HG02973 (cell line): Measurements from ENCODE around the gene RDX.
A peak's percentile ranks its signal among the peaks of the same experiment; 100 is the strongest.
"Not testable (repeated sequence)": the region's sequence is repeated elsewhere in the genome, so short reads cannot be mapped to it uniquely, and the experiment has no call there.

Source experiments
- ATAC-seq: cut with Tn5 transposase; IDR thresholded peaks from one replicate; pipeline ENCODE4 v1.9.1; 2021; ENCODE audit warnings: moderate library complexity; ENCODE audit not compliant: unreplicated experiment

RDX gene

DNA sequence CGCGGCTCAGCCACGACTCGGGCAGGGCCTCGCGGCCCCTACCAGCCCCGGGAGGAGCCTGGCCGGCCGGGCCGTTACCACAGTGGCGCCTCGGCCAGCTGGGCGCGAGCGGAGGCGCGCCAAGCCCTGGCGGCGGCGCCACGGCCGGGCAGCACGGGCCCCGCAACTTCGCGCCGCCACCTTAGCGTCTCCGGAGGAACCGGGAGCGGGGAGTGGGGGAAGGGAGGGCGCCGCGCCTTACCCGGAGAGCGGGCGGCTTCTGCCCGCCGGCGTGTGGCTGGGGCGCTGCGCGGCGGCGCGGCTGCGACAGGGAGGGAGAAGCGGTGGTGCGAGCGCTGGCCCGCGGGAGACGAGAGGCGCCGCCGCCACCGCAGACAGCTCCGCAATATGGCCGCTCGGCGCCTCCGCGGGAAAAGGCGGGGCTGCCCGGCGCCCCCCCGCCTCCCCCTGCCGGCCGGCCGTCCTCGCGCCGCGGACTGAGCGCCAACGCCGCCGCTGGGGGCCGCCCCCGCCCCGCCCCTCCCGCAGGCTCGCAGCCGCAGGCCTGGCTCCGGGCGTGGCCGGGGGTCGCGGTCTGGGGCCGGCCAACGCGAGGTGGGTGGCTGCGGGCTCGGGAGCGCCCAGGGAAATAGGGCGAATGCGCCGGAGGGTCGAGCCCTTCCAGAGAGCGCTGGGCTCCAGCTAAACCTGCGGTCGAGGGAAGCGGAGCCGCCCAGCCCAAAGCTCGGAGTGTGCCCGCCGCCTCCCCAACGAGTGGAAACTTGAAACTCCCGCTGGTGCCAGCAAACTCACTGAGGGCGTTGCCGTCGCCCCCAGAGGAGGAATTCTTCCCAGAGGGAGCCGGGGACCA, at the start of gene RDX:
TSS of gene RDX (minus strand) at position 389 of the 850 bp plus-strand sequence. CDS start 16,922 bp downstream, outside the sequence.
- ATAC-seq = peak; percentile 61

DNA sequence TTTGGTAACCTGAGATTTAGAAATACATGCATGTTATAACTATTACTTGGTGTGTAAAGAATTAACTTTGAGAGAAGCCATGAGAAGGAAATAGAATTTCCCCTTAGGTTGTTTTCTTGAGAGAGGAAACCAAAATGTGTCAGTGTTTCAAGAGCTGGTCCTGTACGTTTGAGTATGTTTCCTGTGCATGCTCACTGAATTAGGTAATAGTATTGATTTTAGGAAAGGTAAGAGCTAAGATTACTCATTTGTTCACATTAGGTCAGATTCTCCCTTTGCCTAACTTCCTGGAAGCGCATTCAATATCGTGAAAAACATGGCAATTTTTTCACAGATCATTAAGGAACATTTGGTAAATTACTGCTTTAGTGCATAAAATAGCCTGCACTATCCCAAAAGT, 49.3 kb upstream of the RDX start:
- ATAC-seq = peak; percentile 43

DNA sequence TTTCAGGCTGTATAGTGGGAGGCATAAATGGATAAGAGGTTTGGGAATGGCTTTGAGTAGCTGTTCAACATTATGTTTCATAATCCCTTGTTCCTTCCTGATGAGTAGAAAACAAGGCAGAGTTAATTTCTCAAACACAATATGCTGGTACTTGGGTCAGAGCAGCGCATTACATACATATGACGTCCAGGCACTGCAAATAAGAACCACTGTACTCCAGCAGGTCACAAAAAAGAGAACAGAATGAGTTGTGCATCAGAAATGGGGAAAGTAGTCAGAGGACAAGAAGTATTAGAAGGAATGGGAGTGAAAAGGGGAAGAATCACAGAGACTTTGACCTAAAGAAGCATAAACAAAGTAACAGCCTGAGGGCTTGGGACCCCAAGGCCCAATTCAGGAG, 44.0 kb upstream of the RDX start:
- no peak for ATAC-seq

DNA sequence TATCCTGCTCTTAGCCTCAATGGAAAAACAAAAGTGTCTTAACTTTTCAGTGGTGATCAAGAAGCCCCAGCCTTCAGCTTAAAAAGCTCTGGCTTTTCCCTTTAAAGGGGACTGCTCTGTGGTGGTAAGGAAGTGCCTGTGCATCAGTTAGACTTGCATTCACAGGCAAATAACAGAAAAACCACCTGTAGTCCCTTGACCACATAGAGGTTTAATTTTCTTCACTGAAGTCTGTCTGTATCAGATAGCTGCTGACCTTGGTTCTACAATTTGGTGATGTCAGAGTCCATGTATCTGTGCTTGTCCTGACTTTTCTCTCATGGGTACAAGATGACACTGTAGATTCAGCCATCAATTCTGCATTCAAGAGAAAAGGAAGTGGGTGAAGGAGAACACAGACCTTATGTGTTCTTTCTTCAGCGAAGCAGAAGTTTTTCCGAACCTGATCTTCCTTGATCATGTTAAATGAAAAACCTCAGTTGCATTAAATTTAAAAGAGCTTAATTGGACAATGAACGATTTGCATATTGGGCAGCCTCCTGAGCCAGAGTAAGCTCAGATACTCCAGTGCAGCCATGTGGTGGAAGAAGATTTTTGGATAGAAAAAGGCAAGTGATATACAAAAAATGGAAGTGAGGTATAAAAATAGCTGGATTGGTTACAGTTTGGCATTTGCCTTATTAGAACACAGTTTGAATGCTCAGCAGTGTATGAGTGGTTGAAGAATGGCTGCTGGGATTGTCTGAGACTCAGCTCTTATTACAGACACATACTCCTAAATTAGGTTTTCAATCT, 43.2 kb upstream of the RDX start:
- ATAC-seq = no peak

DNA sequence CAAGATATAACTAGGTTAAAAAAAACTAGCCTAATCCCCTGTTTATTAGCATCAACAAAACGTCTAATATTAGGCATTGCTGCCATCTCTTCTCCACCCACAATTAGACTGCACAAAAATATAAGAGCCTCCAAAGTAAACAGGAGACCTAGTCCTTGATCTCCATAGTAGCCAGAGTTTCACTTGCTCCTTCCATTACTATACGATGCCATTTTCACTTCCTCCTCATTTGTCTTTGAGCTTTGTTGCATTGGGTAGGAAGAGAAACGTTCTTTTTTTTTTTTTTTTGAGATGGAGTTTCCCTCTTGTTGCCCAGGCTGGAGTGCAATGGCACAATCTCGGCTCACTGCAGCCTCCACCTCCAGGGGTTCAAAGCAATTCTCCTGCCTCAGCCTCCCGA, 42.3 kb upstream of the RDX start:
- peak; percentile 50 for ATAC-seq

DNA sequence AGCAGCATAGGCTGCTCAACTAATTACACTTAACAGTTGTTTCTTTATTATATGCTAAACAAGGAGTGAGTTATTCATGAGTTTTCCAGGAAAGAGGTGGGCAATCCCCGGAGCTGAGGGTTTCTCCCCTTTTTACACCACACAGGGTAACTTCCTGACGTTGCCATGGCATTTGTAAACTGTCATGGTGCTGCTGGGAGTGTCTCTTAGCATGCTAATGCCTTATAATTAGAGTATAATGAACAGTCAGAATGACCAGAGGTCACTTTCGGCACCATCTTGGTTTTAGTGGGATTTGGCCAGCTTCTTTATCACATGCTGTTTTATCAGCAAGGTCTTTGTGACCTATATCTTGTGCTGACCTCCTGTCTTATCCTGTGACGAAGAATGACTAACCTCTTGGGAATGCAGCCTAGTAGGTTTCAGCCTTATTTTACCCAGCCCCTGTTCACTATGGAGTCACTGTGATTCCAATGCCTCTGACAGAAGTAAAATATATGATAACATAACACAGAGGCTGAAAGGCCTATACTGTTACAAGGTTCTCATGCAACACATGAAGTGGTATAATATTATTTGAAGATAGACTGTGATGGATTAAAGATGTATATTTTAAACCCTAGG, 41.3 kb upstream of the RDX start:
- ATAC-seq = no peak

DNA sequence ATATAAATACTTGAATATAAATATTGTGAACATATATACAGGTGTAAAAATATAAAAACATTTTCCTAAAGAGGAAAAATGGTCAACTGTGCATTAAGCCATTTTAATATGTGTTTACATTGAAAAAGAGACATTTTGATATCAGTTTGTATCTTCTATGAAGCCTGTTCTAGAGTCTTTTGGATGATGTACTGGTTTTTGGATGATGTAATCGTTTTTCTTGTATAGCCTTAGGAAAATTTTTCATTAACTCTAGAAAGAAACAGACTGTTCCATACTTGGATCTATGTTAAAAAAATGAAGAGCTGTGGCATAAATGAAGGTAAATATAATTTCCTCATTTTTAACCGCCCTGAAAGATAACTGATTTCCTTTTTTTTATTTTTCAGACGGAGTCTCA, 39.6 kb upstream of the RDX start:
- ATAC-seq = no peak

DNA sequence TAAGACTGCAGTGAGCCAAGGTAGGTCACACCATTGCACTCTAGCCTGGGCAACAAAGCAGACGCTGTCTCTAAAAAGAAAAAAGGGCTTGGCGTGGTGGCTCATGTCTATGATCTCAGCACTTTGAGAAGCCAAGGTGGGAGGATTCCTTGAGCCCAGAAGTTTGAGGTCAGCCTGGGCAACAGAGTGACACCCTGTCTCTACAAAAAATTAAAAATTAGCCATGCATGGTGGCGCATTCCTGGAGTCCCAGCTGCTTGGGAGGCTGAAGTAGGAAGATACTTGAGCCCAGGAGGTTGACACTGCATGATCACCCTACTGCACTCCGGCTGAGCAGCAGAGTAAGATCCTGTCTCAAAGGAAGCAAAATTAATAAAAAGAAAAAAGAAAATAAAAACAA, 38.9 kb upstream of the RDX start:
- no peak for ATAC-seq

DNA sequence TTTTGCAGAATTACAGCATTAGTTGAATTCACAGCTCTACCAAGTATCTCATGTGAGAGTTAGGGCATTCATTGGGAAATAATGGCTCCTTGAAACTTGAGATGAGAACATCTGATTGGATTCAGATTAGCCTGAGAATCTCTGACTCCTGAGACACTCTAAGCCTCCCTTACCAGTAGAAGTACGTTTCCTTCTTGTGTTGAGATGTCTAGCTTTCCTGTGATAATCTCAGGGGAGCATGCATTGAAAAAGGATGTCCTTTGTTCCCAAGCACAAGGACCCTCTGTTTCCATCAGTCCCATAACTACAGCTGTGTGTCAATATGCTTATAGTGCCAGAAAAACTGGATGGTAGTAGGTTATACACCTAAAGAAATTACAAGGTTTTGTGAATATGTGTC, 35.2 kb upstream of the RDX start:
- ATAC-seq = no peak

DNA sequence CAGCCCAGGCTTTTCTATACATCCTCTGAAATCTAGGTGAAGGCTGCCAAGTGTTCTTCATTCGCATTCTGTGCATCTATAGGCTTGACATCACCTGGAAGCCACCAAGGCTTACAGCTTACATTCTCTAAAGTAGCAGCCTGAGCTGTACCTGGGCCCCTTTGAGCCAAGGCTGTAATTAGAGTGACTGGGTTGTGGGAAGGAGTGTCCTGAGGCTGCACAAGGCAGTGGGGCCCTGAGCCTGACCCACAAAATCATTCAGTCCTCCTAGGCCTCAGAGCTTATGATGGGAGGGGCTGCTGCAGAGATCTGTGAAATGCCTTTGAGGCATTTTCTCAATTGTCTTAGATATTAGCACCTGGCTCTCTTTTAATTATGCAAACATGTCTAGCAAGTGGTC, 33.0 kb upstream of the RDX start:
- no peak for ATAC-seq

DNA sequence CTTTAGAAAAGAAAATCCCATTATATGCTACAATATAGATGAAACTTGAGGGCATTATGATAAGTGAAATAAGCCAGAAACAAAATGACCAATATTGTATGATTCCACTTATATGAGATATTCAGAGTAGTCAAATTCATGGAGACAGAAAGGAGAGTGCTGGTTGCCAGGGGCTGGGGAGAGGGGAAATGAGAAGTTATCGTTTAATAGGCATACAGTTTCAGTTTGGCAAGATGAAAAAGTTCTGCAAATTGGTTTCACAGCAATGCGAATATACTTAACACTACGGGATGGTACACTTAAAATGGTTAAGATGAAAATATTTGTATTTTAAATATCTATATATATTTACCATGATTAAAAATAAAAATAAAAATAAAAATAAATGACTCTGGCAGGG, 31.1 kb upstream of the RDX start:
- no peak for ATAC-seq

DNA sequence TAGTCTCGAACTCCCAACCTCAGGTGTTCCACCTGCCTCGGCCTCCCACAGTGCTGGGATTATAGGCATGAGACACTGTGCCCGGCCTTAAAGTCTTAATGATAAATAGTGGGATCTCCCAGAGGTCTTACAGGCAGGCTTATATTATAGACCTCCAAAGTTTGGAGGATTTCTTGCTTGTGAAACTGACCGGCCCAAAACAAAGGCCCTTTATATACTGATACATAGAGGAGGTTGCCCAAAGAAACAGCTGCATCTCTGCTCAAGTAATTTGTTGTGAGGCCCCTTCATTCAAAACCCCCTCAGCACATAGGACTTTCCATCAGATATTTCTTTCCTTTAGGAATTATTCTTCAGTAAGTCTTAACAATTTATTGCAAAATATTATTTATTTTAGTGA, 27.4 kb upstream of the RDX start:
- ATAC-seq = no peak

DNA sequence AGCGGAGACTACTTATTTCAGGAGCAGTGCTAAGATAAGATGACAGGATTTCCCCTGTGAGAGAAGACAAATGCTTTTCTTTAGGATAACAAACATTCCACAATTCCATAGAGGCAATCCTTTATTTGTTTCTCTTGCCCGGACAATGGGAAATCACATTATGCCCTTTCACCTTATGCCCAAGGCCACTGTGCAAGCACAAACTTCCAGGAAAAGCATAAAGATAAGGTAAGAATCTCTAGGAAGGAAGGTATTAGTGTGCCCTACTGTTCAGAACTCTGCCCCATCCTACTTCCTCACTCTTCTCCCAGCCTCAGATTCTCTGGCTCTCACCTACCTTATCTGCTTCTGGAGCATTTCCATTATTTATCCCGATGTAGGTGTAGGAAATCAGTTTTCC, 23.1 kb upstream of the RDX start:
- ATAC-seq = no peak

DNA sequence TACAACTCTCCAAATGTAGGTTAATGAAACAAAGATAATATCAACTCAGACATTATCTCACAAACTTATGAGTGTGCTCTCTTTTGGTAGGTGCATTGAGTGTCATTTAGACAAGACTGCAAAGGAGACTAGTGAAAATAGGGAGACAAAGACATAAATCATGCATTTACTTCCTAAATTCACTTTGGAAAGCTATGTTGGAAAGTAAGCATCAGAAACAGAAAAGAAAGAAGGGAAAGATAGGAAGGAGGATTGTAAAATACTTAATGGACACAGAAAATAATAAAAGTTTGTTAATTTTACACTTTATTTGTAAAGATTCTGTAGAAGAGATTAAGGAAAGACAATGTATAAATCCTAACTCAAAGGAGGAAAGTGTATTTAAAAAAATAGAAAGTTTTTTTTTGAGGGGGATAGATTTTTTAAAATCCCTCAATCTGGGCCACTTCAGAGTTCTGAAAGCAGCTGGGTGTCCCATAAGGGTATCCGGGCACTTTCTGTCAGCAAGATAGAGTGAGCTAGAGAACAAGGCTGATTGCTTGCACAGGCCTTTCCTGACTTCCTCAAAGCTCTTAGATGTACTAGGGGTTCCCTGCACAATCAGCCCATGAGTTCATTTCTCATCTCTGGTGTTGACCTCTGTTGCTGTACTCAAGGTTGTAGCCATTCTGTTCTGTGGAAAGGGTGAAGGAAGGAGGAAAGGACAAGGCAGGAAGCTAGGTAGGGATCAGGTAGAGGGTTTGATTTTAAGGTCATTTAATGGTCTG, 22.4 kb upstream of the RDX start:
- ATAC-seq = no peak

DNA sequence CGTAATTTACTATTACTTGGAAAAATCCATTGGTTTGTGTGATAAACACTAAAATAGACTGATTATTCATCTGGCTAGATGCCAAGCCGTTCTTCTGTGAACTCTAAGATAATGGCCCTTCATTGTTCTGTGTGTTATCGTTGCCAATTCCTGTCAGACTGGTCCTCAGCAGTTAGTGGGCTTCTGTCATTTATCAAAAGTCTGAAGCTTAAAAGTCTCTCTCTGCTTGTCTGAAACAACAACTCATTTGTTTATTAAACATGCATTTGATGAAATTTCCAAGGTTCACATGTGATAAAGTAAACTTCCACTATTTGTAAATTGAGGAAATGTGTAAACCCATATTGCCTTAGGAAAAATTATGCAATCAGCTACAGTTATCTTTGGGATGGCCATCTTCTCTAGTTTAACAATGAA, 21.1 kb upstream of the RDX start:
- ATAC-seq = no peak

DNA sequence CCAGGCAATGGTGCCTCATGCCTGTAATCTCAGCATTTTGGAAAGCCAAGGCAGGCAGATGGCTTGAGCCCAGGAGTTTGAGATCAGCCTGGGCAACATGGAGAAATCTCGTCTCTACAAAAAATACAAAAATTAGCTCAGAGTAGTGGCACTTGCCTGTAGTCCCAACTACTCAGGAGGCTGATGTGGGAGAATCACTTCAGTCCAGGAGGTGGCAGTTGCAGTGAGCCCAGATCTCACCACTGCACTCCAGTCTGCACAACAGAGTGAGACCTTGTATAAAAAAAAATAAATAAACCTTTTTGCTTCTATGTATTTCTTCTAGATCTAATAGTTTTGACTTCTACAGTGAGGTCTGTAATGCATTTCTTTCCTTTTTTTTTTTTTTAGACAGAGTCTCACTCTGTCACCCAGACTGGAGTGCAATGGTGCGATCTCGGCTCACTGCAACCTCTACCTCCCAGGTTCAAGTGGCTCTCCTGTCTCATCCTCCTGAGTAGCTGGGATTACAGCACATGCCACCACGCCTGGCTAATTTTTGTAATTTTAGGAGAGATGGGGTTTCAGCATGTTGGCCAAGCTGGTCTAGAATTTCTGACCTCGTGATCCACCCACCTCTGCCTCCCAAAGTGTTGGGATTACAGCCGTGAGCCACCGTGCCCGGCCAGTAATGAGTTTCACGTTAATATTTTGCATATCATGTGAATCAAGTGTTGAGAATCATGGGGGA, 18.1 kb upstream of the RDX start:
- no peak for ATAC-seq

DNA sequence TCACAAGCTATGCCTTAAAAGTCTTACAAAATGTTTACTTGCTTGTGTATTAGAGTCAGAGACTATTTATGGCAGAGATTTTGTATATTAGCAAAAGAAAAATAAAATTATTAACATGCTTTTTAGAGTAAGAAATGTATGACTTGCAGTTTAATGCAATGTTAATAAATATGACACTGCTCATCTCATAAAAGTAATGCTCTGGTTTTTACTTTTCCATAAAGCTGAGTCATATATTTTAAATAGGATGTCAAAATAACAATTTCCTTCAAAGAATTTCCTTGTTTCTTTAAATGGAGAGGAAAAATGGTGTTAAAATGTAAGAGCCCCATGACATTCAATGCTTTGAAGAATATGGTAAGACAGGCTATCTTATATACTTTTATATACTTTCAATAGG, 16.3 kb upstream of the RDX start:
- no peak for ATAC-seq

DNA sequence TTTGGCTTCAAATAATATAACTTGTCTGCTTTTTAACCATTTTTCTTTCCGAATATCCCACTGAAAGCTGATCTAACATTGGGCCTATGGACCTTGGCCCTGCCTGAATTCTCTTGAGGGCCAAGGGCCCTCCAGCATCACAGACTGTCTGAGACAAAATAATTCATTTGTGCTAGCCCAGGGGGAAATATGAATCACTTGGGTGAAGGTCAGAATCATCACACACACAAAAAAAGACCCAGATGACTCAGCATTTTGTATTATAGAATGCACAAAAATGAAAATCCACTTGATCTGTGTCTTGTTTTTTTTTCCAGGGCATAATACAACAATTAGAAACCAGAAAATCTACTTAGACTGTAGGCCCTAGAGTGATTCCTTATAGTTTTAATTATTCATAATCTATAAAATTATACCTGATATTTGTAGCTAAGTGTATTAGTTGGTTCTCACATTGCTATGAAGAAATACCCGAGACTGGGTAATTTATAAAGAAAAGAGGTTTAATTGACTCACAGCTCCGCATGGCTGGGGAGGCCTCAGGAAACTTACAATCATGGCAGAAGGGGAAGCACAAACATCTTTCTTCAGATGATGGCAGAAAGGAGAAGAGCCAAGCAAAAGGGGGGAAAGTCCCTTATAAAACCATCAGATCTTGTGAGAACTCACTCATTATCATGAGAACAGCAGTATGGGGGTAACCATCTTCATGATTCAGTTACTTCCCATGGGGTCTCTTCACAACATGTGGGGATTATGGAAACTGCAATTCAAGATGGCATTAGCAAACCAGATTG, 15.6 kb upstream of the RDX start:
- ATAC-seq = no peak

DNA sequence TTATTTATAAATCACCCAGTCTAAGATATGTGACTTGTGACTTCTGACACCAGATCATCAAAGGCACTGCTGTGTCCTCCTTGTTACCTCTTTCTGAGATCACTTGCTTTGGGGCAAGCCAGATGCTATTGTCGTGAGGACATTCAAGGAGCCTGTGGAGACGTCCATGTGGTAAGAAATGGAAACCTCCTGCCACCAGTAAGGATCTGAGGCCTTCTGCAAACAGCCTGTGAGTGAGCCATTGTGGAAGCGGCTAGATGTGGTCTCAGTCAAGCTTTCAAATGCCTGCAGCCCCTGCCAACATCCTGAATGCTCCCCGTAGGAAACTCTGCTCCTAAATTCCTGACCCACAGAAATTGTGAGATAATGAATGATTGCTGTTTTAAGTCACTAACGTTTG, 11.7 kb upstream of the RDX start:
- ATAC-seq = no peak

DNA sequence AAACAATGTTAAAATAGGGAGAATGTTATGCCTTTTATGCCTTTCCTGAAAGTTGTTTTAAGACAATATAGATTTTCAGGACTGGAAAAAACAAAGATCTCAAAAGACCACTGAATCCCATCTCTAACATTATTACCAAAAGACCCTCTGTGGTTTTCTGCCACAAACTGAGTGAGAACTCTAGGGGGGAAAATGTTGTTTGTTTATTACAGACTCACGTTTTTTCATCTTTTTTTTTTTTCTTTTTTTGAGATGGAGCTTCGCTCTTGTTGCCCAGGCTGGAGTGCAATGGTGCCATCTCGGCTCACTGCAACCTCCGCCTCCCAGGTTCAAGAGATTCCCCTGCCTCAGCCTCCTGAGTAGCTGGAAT, 9.6 kb upstream of the RDX start:
- not testable (repeated sequence) for ATAC-seq
